HG03457 (cell line): Measurements from ENCODE around the gene S100A6.
"Not testable (repeated sequence)": the region's sequence is repeated elsewhere in the genome, so short reads cannot be mapped to it uniquely, and the experiment has no call there.

Experiments used
- ATAC-seq: cut with Tn5 transposase; IDR thresholded peaks from one replicate; pipeline ENCODE4 v1.9.1; 2021; ENCODE audit warnings: moderate number of reproducible peaks; ENCODE audit not compliant: unreplicated experiment

The S100A6 gene

DNA sequence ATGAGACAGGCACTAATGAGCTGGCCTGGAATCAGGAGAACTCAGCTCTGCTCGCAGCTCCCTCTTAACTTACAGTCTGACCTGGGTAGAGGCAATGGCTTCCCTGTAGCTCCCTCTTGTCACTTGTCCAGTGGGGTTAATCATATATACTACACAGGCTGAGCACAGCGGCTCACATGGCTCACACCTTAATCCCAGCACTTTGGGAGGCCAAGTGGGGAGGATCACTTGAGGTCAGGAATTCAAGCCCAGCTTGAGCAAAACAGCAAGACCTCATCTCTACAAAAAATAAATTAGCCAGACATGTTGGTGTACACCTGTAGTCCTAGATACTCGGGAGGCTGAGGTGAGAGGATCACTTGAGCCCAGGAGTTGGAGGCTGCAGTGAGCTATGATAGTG lies 4.2 kb downstream of the S100A6 start:
- ATAC-seq, result no peak

DNA sequence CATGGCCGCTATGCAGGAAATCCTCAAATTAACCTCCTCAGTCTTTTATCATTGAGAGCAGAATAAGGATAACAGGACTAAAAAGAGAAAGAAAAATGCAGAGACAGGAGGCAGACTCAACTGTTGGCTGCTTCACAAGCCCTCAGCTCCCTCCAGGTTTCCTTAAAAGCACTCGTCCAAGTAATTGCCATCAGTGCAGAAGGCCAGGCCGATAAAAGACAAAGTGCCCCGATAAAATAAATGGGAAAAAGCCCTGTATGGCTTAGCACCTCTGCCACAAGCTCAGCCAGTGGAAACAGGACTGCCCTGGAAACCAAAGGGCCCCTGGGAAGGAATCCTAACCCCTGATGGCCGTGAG lies 8.1 kb downstream of the S100A6 start:
- ATAC-seq, result no peak

DNA sequence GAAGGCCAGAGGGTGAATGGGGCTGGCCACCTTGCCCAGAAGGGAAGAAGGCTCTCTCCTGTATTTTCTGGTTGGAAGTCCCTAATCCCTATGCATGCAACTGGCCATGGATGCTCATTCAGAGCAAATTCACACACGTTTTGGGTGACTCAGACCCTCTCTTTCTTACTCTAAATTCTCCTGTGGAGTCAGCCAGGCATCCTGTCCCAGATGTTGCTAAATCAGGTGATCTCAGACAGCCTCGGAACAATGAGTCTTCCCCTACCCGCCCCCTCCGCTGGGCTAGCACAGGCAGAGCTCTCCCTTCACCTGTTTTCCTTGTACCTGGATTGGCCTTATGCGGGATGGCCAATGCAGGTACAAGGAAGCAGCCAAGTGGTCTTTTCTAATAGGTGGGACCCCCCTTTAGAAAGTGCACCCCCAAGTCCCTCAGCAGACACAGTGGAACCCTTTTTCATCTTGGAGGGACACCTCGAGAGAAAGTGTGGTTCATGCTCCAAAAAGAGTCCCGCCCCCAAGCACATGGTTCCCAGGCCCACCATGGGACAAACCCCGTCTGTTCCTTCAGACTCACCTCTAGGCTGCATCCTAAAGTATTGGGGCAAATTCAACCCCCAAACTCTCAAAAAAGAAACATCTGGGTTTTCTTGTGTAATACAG lies 8.6 kb downstream of the S100A6 start:
- no peak for ATAC-seq

DNA sequence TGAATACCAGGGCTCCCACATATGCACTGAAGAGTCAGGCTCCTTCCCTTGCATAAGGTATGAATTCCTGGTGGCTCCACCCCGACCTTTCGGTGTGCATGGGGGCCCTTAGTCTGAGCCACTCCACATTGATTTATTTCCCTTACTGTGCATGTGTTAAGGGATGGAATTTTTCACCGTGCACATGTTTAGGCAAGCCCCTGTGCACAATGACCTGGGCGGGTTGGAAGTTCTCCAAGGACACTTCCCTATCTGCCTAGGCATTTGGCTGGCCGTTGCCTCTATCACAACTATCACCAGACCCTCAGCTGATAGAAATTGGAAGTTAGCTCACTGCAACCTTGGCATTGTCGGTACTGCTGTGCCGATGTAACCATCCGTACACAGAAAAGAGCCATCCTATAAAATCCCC lies 9.7 kb downstream of the S100A6 start:
- ATAC-seq, result no peak

DNA sequence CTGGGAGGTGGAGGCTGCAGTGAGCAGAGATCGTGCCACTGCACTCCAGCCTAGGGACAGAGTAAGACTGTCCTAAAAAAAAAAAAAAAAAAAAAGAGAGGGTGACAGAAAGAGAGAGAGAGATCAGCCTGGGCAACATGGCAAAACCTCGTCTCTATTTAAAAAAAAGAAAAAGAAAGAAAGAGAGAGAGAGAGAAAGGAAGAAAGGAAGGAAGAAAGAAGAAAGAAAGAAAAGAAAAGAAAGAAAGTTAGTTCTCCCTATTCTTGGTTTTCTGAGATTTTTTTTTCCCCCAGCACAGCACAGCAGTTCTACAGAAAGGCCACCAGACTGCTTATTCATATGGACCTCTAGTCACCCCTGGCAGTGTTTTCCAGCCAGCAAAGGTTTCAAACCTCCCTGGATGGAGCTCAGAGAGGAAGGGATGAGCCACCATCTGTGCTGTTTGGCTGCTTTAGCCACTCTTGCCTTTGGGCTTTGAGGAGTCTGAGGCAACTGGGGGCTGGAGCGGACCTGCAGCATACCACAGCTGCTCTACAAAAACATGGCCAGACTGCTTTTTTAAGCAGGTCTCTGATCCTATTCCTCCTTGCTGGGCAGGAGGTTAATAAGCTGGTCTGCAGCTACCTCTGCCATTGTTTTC lies 10.6 kb downstream of the S100A6 start:
- ATAC-seq, result no peak

DNA sequence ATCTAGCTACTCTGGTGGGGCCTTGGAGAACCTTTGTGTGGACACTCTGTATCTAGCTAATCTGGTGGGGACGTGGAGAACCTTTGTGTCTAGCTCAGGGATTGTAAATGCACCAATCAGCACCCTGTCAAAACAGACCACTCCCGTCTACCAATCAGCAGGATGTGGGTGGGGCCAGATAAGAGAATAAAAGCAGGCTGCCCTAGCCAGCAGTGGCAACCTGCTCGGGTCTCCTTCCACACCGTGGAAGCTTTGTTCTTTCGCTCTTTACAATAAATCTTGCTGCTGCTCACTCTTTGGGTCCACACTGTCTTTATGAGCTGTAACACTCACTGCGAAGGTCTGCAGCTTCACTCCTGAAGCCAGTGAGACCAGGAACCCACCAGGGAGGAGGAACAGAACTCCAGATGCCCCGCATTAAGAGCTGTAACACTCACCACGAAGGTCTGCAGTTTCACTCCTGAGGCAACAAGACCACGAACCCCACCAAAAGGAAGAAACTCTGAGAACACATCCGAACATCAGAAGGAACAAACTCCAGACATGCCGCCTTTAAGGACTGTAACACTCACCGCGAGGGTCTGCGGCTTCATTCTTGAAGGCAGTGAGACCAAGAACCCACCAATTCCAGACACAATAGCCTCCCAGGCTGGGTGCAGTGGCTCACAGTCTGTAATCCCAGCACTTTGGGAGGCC lies 13.3 kb downstream of the S100A6 start:
- not testable (repeated sequence) for ATAC-seq

DNA sequence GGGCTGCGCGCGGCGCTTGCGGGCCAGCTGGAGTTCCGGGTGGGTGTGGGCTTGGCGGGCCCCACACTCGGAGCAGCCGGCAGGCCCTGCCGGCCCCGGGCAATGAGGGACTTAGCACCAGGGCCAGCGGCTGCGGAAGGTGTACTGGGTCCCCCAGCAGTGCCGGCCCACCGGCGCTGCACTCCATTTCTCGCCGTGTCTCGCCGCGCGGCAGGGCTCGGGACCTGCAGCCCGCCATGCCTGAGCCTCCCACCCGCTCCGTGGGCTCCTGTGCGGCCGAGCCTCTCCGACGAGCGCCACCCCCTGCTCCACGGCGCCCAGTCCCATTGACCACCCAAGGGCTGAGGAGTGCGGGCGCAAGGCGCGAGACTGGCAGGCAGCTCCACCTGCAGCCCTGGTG lies 14.0 kb downstream of the S100A6 start:
- not testable (repeated sequence) for ATAC-seq

DNA sequence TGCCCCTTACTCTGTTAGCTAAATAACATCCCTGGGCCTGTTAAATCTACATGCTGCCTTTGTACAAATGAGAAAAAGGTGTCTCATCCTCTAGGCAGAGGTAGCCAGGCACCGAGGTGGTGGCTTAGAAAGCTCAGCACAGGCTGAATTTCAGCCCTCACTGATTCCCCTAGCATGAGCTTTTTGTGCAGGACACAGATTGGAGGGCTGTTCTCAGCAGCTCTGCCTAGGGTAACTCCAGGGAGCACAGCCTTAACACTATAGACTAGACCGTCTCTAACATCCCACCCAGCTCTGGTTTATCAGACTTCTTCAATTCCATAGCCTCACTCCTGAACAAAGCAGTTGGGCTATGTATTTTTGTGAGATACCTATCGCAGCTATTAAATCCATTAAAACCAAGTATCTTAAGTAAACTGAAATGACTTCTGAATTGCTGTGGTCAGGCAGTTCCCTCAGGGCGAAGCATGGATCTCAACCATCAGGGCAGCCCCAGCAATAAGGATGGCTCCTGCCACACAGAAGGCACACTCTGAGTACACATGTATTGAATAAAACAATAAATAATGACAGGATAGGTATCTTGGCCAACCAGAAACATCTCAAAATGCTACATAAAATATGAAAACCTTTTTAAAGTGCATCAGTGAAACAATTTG lies 14.8 kb downstream of the S100A6 start:
- no peak for ATAC-seq

DNA sequence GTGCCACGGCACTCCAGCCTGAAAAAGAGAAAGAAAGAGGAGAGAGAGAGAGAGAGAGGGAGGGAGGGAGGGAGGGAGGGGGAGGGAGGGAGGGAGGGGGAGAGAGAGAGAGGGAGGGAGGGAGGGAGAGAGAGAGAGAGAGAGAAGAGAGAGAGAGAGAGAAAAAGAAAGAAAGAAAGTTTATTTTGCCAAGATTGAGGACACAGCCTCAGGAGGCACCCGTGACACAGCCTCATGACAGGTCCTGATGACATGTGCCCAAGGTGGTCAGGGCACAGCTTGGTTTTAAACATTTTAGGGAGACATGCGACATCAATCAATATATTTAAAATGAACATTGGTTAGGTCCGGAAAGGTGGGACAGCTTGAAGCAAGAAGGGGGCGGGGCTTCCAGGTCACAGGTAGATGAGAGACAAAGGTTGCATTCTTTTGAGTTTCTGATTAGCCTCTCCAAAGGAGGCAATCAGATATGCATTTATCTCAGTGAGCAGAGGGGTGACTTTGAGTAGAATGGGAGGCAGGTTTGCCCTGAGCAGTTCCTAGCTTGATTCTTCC lies 15.6 kb downstream of the S100A6 start:
- ATAC-seq, result not testable (repeated sequence)

DNA sequence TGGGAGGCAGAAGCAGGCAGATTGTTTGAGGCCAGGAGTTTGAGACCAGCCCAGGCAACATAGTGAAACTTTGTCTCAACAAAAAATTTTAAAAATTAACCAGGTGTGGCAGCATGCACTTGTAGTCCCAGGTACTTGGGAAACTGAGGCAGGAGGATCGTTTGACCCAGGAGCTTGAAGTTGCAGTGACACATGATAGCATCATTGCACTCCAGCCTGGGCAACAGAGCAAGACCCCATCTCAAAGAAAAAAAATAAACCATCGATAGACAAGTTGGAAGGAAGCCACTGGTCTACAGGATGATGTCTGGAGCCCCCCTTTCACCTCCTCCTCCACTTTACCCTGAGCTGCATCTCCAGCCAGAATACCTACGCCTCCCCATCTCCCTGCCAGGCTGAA lies 16.5 kb downstream of the S100A6 start:
- no peak for ATAC-seq

DNA sequence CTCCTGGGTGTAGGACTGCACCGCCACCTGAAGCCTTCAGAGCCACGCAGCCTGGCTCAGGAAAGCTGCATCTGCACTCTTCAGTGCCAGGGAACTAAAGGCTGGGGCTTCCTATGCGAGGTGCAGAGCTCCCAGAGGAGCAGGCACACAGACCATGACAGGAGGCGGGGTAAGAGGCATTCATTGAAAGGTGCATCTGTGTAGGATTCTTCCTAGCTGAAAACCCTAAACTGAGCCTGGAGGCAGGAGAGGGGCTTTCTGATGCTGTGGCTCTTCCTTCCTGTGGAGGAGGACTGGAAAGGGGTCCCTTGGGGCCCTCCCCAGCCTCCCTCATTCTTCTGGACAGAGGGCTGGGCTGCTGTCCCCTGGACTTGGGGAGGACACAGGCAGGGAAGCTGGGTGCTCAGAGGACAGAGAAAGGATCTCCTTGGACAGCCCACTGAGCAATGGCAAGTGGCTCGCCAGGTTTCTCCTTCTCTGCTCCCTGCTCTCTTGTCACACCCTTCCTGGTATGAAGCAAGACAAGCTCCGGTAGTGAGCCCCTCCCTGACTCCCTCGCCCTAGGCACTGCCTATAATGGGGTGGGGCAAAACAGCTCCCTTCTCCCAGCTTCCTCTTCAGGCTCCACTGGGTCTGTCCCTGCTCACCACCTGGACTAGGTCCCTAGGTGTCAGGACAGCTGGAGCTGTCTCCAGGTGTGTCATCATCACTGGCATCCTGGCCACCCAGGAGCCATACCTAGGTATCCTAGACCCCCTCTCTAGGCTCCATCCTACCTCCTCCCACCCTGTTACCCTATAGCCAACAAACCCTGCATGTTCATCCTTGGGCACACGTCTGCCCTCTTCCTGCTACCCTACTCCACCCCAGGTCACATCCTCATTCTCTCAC lies 20.0 kb downstream of the S100A6 start:
- ATAC-seq, result no peak

DNA sequence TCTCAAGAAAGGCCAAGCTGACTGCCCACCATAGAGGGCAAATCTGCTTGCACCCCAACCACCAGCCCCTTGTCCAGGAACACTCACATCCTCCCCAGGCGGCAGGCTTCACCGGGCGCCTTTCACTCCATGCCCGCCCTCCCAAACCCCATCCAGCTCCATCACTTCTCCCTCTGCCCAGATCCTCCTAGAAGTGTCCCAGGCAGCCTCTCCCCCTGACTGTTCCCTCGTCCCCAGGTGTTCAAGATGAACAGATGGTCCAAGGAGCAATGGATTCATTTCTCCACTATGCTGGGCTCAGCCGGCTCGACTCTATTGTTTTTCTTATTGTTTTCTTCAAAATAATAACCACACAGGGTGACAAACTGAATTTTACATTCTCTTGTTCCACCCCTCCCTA lies 22.1 kb downstream of the S100A6 start:
- no peak for ATAC-seq

DNA sequence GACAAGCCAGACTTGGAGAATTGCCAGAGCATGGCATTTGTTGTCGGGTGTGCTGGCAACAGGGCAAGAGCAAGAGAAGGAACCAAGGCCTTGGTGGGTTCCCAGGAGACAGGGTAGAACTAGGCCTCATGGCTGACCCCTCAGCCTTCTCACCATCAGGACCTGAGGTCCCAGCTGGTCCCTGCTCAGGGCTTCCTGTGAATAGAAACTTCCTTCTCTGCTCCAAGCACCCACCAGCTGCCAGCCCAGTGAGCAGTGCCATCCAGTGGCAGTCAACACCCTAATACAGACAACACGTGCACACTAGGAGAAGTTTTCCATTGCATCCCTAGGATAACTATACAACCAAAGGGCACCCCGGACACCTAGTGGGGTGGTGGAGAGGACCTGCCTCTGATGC lies 22.8 kb downstream of the S100A6 start:
- no peak for ATAC-seq

DNA sequence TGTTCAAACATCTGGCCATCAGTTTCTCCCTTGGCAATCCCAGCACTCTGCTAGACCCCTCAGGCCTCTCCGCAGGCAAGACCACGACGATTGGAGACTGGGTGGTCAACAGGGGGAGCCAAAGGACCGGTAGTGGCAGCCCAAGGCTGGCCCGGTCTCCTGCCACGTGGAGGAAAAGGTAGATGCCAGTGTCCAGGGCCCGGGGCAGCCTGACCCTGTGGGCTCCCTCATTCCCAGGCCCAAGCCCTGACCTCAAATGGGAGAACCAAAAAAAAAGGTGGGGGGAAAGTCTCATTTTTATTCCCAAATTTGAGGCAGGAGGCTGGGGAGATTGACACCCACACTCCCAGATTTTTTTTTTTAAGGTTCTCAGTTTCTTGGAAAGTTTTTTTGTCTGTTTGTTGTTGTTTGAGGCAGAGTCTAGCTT lies 24.8 kb downstream of the S100A6 start:
- no peak for ATAC-seq

DNA sequence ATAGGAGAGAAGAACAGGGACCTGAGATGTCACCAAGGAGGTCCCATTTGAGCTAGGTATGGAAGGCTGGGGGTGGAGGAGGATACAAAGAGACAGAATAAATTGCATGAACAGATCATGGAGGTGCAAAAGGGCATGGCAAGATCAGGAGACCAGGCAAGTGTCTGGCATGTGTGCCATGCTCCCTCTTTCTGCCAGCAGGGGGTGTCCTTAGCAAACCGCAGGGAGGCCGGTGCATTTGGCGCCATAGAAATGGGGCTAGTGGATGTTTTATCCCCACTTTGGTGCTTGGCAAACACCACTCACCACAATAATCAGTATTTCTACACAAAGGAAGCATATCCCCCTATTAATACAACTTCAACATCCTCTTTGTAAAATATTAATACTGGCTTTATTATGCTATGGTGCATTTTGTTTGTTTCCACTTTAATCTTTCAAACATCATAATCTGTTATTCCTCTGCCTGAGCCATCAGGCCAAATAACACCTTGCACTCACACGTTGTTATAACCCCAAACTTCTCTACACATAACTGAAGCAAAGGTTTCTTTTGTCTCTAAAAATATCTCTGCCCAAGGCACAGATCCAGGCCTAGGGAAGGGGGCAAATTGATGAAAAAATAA lies 25.9 kb downstream of the S100A6 start:
- ATAC-seq, result no peak

DNA sequence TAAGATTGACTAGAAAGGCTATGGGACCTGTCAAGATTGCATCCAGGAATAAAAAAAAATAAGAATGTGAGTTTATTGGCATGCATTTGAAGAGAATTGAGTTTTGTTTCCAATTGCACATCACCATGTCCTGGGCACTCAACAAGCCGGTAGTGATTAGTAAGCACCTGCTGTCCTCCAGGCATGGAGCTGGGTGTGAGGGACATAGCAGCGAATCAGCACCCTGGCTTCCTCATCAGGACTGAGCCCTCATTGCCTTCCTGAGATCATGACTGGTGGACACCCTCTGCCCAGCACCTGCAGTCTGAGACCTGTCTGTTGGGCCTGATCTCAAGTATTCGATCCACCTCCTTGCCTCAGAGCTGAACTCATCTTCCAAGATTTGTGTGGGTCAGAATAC lies 26.8 kb downstream of the S100A6 start:
- ATAC-seq, result no peak

DNA sequence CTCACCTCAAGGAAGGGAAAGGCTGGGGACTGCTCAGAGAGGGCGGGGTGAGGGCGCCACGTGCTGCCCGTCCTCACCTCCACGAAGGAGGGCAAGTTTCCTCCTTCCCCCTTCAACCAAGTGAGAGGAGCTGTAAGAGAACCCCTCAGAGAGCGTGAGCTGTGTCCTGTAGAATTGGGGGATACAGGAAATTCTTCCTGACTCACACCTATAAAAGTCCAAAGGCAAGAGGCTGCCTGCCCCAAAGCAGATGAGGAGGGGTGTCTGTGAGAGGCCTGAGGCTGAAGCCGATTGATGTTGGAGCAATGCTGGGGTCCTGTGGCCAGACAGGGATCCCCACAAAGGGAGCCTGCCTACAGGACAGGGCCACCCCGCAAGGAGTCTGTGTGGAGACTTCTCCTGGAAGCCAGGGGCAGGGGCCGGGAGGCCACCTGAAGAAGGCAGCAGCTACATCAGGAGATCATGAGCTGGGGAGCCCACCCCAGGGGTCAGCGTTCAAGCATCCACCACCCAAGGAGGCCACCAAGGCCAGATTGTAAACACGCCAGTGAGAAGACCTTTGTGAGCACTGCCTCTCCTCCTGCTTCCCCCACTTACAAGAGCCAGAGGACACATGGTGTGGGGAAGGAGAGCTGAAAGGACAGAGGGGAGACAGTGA lies 27.7 kb downstream of the S100A6 start:
- ATAC-seq, result no peak

DNA sequence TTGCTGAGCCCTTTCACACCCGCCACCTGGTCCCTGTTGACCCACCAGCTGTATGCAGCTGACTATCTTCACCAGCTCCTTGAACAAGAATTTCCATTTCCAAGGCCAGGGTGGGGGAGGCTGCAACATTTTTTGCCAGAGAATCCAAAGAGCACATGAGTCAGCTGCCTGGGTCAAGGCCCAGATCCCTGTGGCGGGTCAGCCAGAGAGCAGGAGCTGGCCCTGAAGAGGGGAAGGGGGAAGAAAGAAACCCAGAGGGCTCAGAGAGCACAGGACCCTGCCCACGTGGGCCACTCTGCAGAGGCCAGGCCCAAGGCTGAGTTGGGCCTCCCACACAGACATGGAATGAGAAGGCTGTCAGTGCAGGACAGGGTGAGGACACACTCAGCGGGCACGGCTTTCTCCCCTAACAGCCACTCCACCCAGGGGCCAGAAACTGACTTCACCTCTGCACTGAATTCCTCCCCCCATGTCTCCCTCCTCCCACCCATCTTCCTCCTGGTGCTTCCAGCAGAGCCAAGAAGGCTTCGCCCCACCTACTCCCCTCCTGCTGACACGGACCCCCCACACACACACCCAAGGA lies 28.9 kb downstream of the S100A6 start:
- no peak for ATAC-seq

DNA sequence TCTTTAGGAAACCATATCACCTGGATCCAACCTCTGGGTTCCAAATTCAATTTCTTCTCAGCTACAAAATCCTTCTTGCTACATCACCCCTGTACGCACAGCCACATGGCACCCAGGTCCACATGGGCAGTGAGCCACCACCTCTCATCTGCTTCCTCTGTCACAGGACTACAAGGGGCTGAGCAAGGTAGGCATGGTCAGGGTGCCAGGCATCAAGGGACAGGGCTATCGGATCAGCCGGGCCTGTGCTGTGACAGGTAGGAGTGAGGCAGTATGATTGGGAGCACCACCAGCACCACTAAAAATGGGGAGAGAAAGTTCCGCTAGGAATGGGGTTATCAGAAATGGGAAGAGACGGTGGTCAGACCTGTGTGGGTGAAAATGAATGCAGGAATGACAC lies 29.4 kb downstream of the S100A6 start:
- ATAC-seq, result no peak
